Measurements from ENCODE around the gene TGFBR2. TPM values are rescaled to one million over a fixed set of nuclear protein-coding genes. Genes with fewer than 3 reads are reported as not detected.

The TGFBR2 gene
- total RNA-seq, 1 experiment from 2014 or later: not detected

- no peak for DNase-seq
Measured at GRCh38 chr3:30641416-30642251, 35.2 kb downstream of the TGFBR2 start.

GRCh38 chr3:30642849-30643361, 36.5 kb downstream of the TGFBR2 start:
- Histone ChIP-seq H3K9me3 (ENCODE audit: low read length) (no peaks in the 10 kb centered on the region), H3K27ac (ENCODE audit: low read length) (no peak overlapping the region), H3K36me3 (ENCODE audit: insufficient read depth, low read length) (no peaks in the 10 kb centered on the region), H3K9me2 (replicated peaks; ENCODE audit: insufficient read depth, low read length) (no peaks in the 10 kb centered on the region), H3K4me2 (ENCODE audit: low read depth, low read length, poor library complexity, severe bottlenecking) (no peak overlapping the region), H3K27me3 (ENCODE audit: low read length) (no peaks in the 10 kb centered on the region), H3K4me3 (ENCODE audit: low read length) (no peak overlapping the region), H2AFZ (ENCODE audit: low read length) (no peak overlapping the region), H3K4me1 (ENCODE audit: low read length) (no peaks in the 10 kb centered on the region), H4K20me1 (ENCODE audit: insufficient read depth, low read depth, low read length) (no peaks in the 10 kb centered on the region), H3K79me2 (ENCODE audit: low read length) (no peaks in the 10 kb centered on the region), H3K9ac (ENCODE audit: low read length) (no peak overlapping the region)
- DNase-seq: no peak

More at GRCh38 chr3:30641416-30642251, 35.2 kb downstream of the TGFBR2 start:
- H3K36me3 ChIP-seq (ENCODE audit: insufficient read depth, low read length): no peaks in the 10 kb centered on the region
- no peaks in the 10 kb centered on the region for H3K9me3 ChIP-seq (ENCODE audit: low read length)
- H3K4me2 ChIP-seq (ENCODE audit: low read depth, low read length, poor library complexity, severe bottlenecking): no peak overlapping the region
- H3K4me1 ChIP-seq (ENCODE audit: low read length): no peaks in the 10 kb centered on the region
- H4K20me1 ChIP-seq (ENCODE audit: insufficient read depth, low read depth, low read length): no peaks in the 10 kb centered on the region
- H2AFZ ChIP-seq (ENCODE audit: low read length): no peak overlapping the region
- H3K79me2 ChIP-seq (ENCODE audit: low read length): no peaks in the 10 kb centered on the region
- no peak overlapping the region for H3K27ac ChIP-seq (ENCODE audit: low read length)
- H3K27me3 ChIP-seq (ENCODE audit: low read length): no peaks in the 10 kb centered on the region
- no peak overlapping the region for H3K9ac ChIP-seq (ENCODE audit: low read length)
- no peak overlapping the region for H3K4me3 ChIP-seq (ENCODE audit: low read length)
- H3K9me2 ChIP-seq (replicated peaks; ENCODE audit: insufficient read depth, low read length): no peaks in the 10 kb centered on the region

GRCh38 chr3:30643763-30644462, 37.5 kb downstream of the TGFBR2 start:
- Histone ChIP-seq H3K27ac (ENCODE audit: low read length) (no peak overlapping the region), H3K9ac (ENCODE audit: low read length) (no peak overlapping the region), H3K9me3 (ENCODE audit: low read length) (no peaks in the 10 kb centered on the region), H3K4me2 (ENCODE audit: low read depth, low read length, poor library complexity, severe bottlenecking) (no peak overlapping the region), H3K9me2 (replicated peaks; ENCODE audit: insufficient read depth, low read length) (no peaks in the 10 kb centered on the region), H3K4me3 (ENCODE audit: low read length) (no peak overlapping the region), H3K27me3 (ENCODE audit: low read length) (no peaks in the 10 kb centered on the region), H3K79me2 (ENCODE audit: low read length) (no peaks in the 10 kb centered on the region), H3K4me1 (ENCODE audit: low read length) (no peaks in the 10 kb centered on the region), H3K36me3 (ENCODE audit: insufficient read depth, low read length) (no peaks in the 10 kb centered on the region), H2AFZ (ENCODE audit: low read length) (no peak overlapping the region), H4K20me1 (ENCODE audit: insufficient read depth, low read depth, low read length) (no peaks in the 10 kb centered on the region)
- no peak for DNase-seq

- Histone ChIP-seq H3K9me3 (ENCODE audit: low read length) (no peaks in the 10 kb centered on the region), H3K9me2 (replicated peaks; ENCODE audit: insufficient read depth, low read length) (no peaks in the 10 kb centered on the region), H3K9ac (ENCODE audit: low read length) (no peak overlapping the region), H2AFZ (ENCODE audit: low read length) (no peak overlapping the region), H3K27ac (ENCODE audit: low read length) (no peak overlapping the region), H3K4me2 (ENCODE audit: low read depth, low read length, poor library complexity, severe bottlenecking) (no peak overlapping the region), H3K4me1 (ENCODE audit: low read length) (no peaks in the 10 kb centered on the region), H3K79me2 (ENCODE audit: low read length) (no peaks in the 10 kb centered on the region), H3K4me3 (ENCODE audit: low read length) (no peak overlapping the region), H4K20me1 (ENCODE audit: insufficient read depth, low read depth, low read length) (no peaks in the 10 kb centered on the region), H3K27me3 (ENCODE audit: low read length) (no peaks in the 10 kb centered on the region), H3K36me3 (ENCODE audit: insufficient read depth, low read length) (no peaks in the 10 kb centered on the region)
- DNase-seq: no peak
Measured at GRCh38 chr3:30644615-30645014, 38.2 kb downstream of the TGFBR2 start.

- H3K9me3 ChIP-seq (ENCODE audit: low read length): no peaks in the 10 kb centered on the region
- no peaks in the 10 kb centered on the region for H3K79me2 ChIP-seq (ENCODE audit: low read length)
- H3K36me3 ChIP-seq (ENCODE audit: insufficient read depth, low read length): no peaks in the 10 kb centered on the region
- H3K4me2 ChIP-seq (ENCODE audit: low read depth, low read length, poor library complexity, severe bottlenecking): no peak overlapping the region
- no peak for DNase-seq
- H2AFZ ChIP-seq (ENCODE audit: low read length): no peak overlapping the region
- H3K4me1 ChIP-seq (ENCODE audit: low read length): no peaks in the 10 kb centered on the region
- no peaks in the 10 kb centered on the region for H3K9me2 ChIP-seq (replicated peaks; ENCODE audit: insufficient read depth, low read length)
- no peaks in the 10 kb centered on the region for H4K20me1 ChIP-seq (ENCODE audit: insufficient read depth, low read depth, low read length)
- H3K27me3 ChIP-seq (ENCODE audit: low read length): no peaks in the 10 kb centered on the region
- no peak overlapping the region for H3K9ac ChIP-seq (ENCODE audit: low read length)
- no peak overlapping the region for H3K27ac ChIP-seq (ENCODE audit: low read length)
- no peak overlapping the region for H3K4me3 ChIP-seq (ENCODE audit: low read length)
Measured at GRCh38 chr3:30645077-30645476, 38.7 kb downstream of the TGFBR2 start.

GRCh38 chr3:30646181-30646876, 39.9 kb downstream of the TGFBR2 start:
- H3K9ac ChIP-seq (ENCODE audit: low read length): no peak overlapping the region

GRCh38 chr3:30646961-30647752, 40.8 kb downstream of the TGFBR2 start:
- no peaks in the 10 kb centered on the region for H3K36me3 ChIP-seq (ENCODE audit: insufficient read depth, low read length)
- no peak for DNase-seq
- H3K27me3 ChIP-seq (ENCODE audit: low read length): no peaks in the 10 kb centered on the region
- H3K27ac ChIP-seq (ENCODE audit: low read length): no peak overlapping the region
- no peak overlapping the region for H3K4me2 ChIP-seq (ENCODE audit: low read depth, low read length, poor library complexity, severe bottlenecking)
- H3K4me3 ChIP-seq (ENCODE audit: low read length): no peak overlapping the region
- no peak overlapping the region for H2AFZ ChIP-seq (ENCODE audit: low read length)
- H3K9ac ChIP-seq (ENCODE audit: low read length): no peak overlapping the region
- no peaks in the 10 kb centered on the region for H3K9me3 ChIP-seq (ENCODE audit: low read length)
- no peaks in the 10 kb centered on the region for H3K4me1 ChIP-seq (ENCODE audit: low read length)
- no peaks in the 10 kb centered on the region for H4K20me1 ChIP-seq (ENCODE audit: insufficient read depth, low read depth, low read length)
- no peaks in the 10 kb centered on the region for H3K9me2 ChIP-seq (replicated peaks; ENCODE audit: insufficient read depth, low read length)
- no peaks in the 10 kb centered on the region for H3K79me2 ChIP-seq (ENCODE audit: low read length)

More at GRCh38 chr3:30646181-30646876, 39.9 kb downstream of the TGFBR2 start:
- H3K79me2 ChIP-seq (ENCODE audit: low read length): no peaks in the 10 kb centered on the region
- DNase-seq: no peak
- H3K4me1 ChIP-seq (ENCODE audit: low read length): no peaks in the 10 kb centered on the region
- H3K4me2 ChIP-seq (ENCODE audit: low read depth, low read length, poor library complexity, severe bottlenecking): no peak overlapping the region
- no peaks in the 10 kb centered on the region for H3K9me2 ChIP-seq (replicated peaks; ENCODE audit: insufficient read depth, low read length)
- H3K27me3 ChIP-seq (ENCODE audit: low read length): no peaks in the 10 kb centered on the region
- no peaks in the 10 kb centered on the region for H3K9me3 ChIP-seq (ENCODE audit: low read length)
- no peak overlapping the region for H2AFZ ChIP-seq (ENCODE audit: low read length)
- H3K4me3 ChIP-seq (ENCODE audit: low read length): no peak overlapping the region
- no peaks in the 10 kb centered on the region for H4K20me1 ChIP-seq (ENCODE audit: insufficient read depth, low read depth, low read length)
- no peaks in the 10 kb centered on the region for H3K36me3 ChIP-seq (ENCODE audit: insufficient read depth, low read length)
- H3K27ac ChIP-seq (ENCODE audit: low read length): no peak overlapping the region
